Renal cortical epithelial cell (primary cell): ENCODE results near the gene ANGEL1. TPM values are rescaled to one million over a fixed set of nuclear protein-coding genes. Genes with fewer than 3 reads are reported as not detected.

ENCODE experiments used
- DNase-seq: peaks from one replicate; pipeline ENCODE4 v3.0.0-alpha.2; 2011; ENCODE audit warnings: low read depth
- total RNA-seq: library from RNA; depleted of rRNA; stranded (reverse); fragments of >200 nt; gene quantifications from 2 replicates; pipeline ENCODE4 v1.2.3, GENCODE V29; 2014

Gene ANGEL1, protein sequence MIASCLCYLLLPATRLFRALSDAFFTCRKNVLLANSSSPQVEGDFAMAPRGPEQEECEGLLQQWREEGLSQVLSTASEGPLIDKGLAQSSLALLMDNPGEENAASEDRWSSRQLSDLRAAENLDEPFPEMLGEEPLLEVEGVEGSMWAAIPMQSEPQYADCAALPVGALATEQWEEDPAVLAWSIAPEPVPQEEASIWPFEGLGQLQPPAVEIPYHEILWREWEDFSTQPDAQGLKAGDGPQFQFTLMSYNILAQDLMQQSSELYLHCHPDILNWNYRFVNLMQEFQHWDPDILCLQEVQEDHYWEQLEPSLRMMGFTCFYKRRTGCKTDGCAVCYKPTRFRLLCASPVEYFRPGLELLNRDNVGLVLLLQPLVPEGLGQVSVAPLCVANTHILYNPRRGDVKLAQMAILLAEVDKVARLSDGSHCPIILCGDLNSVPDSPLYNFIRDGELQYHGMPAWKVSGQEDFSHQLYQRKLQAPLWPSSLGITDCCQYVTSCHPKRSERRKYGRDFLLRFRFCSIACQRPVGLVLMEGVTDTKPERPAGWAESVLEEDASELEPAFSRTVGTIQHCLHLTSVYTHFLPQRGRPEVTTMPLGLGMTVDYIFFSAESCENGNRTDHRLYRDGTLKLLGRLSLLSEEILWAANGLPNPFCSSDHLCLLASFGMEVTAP
- total RNA-seq = 5.7 and 11.1 TPM in 2 replicates

GRCh38 chr14:76812422-76813383, at the start of gene ANGEL1:
ANGEL1 (minus strand) TSS chr14:76812882; CDS start chr14:76812827, 55 bp downstream.
- peak; percentile 73 for DNase-seq

GRCh38 chr14:76861574-76862255, 49.0 kb upstream of the ANGEL1 start:
- DNase-seq = no peak

- DNase-seq = no peak
These were observed 44.1 kb upstream of the ANGEL1 start for GRCh38 chr14:76856769-76857168.

DNA sequence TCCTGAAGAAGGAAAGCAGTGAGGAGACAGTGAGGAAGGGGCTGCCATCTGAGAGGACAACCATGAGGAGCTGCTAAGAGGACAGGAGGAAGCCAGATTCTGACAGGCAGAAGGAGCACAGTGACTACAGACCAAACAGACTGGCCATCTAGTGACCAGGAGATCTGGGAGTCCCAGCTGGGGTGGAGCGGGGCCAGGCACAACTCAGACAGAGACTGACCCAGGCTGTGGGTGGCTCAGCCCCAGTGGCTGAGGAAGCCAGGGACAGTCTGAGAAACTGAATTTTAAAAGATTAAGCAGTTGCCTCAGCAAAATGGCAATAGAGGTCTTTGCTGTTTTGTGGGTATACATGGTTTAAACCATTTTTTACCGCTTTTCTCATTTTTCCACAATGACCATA, 42.4 kb upstream of the ANGEL1 start:
- DNase-seq = no peak

DNA sequence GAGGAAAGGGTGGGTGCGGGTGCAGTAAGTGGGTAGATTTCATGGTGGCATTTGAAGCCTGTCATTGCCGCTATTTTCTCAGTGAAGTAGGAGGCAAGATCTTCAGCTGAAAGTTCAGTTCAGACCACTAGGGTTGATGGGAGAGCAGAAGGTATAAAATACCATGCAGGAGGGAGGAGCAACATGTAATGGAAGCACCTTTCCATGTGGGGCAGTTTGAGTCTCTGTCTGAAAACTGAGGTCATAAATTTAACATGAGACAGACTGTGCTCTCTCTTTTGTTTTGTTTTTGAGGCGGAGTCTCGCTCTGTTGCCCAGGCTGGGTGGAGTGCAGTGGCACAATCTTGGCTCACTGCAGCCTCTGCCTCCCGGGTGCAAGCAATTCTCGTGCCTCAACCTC, 36.2 kb upstream of the ANGEL1 start:
- no peak for DNase-seq

- no peak for DNase-seq
These were observed 33.8 kb upstream of the ANGEL1 start for GRCh38 chr14:76846331-76847047.

DNA sequence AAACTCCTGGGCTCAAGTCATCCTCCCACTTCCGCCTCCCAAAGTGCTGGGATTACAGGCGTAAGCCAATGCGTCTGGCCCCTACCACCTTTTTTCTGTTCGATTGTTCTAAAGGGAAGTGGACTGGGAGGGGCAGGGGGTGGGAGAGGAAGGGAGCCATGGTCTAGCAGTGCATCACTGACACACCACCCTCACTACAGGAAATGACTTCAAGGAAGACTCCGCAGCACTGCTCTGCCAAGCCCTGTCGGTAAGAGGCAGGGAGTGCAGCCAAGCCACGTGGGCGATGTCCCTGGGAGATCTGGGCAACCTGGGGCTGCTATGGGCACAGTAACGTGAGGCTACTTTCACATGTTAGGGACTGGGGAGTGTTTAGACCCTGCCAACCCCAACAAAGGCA, 31.5 kb upstream of the ANGEL1 start:
- no peak for DNase-seq

- DNase-seq = no peak
These were observed 29.7 kb upstream of the ANGEL1 start for GRCh38 chr14:76842414-76842813.

- DNase-seq = no peak
These were observed 24.8 kb upstream of the ANGEL1 start for GRCh38 chr14:76837524-76837923.

DNA sequence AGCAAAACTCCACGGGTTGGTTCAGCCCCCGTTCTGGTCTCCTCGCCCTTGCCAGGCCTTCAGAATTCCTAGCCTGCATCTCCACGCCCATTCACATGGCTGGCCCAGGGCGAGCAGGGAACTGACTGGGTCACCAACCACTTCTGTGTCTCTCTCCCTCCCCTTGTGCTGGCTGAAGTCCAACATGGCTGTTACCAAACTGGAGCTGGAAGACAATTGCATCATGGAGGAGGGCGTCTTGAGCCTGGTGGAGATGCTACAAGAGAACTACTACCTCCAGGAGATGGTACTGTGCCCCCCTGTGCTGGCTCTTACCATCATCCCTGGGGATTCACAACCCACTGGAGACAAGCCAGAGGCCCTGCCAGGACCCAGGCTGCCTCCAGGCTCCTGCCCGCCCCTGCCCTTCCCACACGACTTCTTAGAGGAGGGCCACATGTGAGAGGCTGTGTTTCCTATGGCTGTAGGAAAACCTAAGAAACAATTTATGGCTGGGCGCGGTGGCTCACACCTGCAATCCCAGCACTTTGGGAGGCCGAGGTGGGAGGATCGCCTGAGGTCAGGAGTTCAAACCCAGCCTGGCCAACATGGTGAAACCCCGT, 23.4 kb upstream of the ANGEL1 start:
- no peak for DNase-seq

- DNase-seq = peak; percentile 54
These were observed 21.6 kb upstream of the ANGEL1 start for GRCh38 chr14:76834241-76834661.

DNA sequence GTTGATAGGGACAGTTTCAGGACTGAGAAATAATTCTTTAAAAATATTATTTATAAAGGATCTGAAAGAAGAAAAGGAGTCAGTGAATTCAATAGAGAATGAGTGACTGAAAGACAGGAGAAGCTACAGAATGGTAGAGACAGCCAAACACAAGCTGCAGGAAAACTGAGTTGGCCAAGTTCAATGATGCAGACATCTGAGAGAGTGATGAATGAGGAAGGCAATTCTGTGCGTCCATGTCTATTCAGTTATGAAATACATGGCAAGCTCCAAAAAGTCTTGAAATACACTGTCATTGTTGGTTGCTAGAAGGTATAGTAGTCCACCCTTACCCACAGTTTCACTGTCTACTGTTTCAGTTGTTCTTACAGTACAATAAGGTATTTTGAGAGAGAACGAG, 20.3 kb upstream of the ANGEL1 start:
- DNase-seq = no peak

DNA sequence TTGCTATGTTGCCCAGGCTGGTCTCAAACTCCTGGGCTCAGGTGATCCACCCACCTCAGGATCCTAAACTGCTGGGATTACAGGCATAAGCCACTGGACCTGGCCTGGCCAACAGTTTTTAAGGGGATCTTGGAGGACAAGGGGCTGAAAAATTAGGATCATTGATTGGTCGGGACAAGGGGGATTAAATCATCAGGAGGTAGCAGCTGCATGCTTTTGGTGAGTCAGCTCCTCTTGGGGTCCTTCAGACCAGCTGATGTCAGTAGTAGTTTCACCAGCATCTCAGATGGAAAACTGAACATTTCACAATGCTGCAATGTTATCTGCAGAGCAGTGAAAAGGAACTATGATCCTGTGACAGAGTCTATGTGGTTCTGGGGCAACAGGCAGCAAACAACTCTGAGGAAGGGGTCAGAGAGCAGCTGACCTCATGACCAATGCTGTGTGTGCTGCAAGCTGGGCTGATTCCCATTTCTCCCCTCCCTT, 19.9 kb upstream of the ANGEL1 start:
- peak; percentile 38 for DNase-seq

DNA sequence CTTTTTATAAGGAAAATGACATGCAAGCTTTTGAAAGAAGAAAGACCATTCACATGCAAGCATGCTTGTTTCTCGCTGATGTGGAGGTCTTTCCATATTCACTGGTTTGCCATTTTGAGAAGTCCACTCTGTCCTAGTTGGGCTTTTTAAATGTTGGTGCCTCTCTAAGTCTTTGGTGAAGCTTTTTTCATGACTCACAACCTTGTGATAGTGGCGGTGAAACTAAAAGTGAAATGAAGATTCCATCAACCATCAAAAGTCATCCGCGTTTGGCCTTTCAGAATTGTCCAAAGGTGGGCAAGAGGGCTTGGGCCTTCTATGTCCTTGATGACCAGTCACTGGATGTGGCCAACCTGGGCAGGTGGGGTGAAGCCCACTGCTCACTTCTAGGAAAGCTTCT, 17.9 kb upstream of the ANGEL1 start:
- no peak for DNase-seq

DNA sequence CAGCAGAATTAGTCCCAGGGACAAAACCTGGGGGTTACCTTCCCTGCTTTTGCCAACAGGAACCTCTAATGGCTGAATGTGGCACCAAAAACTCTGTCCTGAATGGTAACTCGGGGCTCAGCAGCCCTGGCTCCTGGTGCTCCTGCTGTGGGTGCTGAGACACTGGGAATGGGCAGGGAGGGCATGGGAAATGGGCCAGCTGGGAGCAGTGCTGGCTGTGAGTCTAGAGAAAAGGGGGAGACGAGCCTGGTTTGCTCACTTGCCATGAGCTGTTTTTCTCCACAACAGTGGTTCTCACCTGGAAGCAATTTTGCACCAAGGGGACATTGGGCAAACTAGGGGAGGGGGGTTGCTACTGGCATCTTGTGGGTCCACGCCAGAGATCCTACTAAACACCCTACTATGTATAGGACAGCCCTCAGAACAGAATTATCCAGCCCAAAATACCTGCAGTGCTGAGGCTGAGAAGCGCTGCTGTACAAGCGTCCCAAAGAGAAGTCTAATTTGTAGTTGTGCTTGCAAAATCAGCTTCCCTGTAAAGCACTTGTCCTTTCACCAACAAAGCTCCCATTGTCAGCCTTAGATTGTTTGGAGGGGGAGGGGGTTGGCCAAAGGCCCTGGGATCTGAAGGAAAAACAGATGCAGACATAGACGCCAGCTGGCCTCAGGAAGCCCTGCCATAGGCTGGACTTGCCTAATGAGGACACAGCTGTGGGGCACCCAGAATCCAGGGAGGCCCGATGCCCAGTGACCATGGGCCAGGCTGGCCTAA, 17.2 kb upstream of the ANGEL1 start:
- DNase-seq = no peak

DNA sequence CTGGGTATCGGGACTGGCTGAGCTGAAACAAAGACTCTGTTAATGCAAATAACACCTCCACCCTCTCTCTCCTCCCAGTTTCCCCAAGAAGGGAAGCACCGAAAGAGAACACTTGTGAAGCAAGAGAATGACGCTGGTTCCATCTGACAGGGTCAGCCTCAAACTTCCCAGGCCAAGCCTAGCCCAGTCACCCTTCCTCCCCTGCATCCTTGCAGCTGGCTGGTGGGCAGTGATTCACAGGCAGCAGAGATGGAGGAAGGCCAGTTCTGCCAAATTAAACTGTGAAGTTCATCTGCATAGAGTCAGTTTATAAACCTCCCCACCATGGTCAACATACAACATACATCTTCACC, 16.3 kb upstream of the ANGEL1 start:
- no peak for DNase-seq

DNA sequence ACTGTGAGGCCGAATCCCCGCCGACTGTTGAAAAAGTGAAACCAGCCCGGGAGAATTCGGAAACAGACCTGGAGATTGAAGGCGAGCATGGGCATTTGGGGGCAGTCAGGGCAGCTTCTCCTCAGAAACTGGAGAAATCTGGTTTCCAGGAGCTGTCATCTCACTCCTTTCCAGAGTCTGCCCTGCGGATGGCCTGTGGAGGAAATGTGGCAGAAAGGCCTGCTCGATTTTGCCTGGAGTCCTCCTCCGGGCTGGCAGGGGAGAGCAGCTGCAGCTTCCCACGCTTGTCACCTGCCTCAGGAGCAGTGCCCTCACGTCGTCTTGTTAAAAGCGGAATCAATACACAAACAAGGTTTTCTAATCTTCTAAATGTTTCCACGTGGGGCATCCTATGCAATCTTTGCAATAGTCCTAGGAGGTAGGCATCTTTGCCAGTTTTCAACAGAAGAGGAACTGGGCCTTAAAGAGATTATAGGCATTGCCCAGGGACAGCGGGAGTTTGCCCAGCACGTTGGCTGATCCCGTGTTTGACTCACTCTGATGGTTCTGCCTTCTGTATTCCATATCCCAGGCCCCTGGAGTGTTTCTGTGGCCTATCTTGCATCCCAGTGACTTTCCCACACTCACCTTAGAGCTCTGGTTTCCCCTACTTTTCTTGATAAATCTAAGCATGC, 15.8 kb upstream of the ANGEL1 start:
- no peak for DNase-seq

DNA sequence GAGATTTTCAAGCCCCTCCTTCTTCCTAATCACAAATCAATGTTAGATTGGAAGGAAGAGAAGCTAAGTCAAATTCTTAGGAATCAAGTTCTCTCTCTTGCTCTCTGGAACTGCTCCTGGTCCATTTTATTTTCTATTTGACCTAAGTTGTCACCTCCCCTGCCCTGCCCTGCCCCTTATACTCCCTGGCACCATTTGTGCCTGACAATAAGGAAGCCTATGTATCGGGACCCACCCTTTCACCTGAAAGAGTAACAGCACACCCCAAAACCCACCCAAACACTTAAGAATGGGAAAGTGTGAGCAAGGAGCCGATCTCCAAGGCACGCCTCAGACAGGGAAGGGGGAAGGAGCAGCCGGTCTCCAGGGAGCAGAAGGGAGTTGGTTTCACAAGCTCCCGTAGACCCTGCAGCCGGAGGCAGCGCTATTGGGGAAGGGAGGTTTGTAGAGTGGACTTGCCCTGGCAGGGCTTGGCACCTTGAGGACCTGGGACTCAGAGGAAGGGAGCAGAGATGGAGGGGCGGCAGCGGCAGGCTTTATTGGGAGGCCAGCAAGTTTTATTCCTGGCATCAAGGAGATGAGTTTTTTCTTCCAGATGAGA, 15.1 kb upstream of the ANGEL1 start:
- no peak for DNase-seq

DNA sequence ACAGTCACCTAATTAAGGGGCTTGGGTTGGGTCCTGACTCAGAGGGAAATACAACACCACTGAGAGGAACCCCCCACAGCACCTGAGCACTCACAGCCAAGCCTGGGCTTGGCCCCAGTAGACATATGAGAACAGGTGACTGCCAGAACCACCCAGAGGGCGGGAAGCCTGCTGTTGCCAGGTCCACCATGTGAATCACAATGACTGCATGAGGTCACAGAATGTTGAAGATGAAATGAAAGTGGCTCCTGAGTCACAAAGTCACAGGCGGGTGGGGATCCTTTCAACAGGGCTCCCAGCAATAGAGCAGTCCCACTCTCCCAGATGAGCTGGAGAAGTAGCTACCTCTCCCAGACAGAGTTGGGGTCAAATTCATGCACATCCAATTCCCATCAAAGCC, 13.4 kb upstream of the ANGEL1 start, which contains the start of gene LRRC74A:
TSS of gene LRRC74A (plus strand) at position 287 of the 400 bp plus-strand sequence. CDS start 290 bp downstream, outside the sequence.
- no peak for DNase-seq
